Measurements from ENCODE around the gene TAF1C. TPM values are rescaled to one million over a fixed set of nuclear protein-coding genes. Genes with fewer than 3 reads are reported as not detected.
"Not testable (repeated sequence)": the region's sequence is repeated elsewhere in the genome, so short reads cannot be mapped to it uniquely, and the experiment has no call there.

Gene TAF1C
- total RNA-seq, 6 experiments from 2014 or later, result 11.0 to 28.3 (median 19.3) TPM

- H3K9me3 ChIP-seq, result no peaks in the 10 kb centered on the region
- WGBS (ENCODE audit: insufficient coverage, low coverage, low lambda C conversion rate, missing lambda C conversion rate), result 83% methylated on average over 11 of the region's 18 CpGs
- no peak overlapping the region for H3K4me3 ChIP-seq
- no peaks in the 10 kb centered on the region for H3K27me3 ChIP-seq
- no peak for DNase-seq
- H3K4me1 ChIP-seq, result no peaks in the 10 kb centered on the region
- no peak overlapping the region for H3K27ac ChIP-seq
- H3K36me3 ChIP-seq, result no peaks in the 10 kb centered on the region
- TF ChIP-seq CTCF (IDR thresholded peaks at IDR 0.05), result no peak
- no peak for TF ChIP-seq POLR2A (IDR thresholded peaks at IDR 0.05)
- peak in 1 of 4 donors; percentile 40 for ATAC-seq
- intact Hi-C loops (cut with DNase I), result no loop called here
Measured at GRCh38 chr16:84205976-84206691, 19.3 kb upstream of the TAF1C start.

GRCh38 chr16:84205123-84205522, 18.3 kb upstream of the TAF1C start:
- 88% methylated on average over 4 of the region's 6 CpGs for WGBS (ENCODE audit: insufficient coverage, low coverage, low lambda C conversion rate, missing lambda C conversion rate)
- H3K36me3 ChIP-seq; DNase-seq; H3K4me1 ChIP-seq; ATAC-seq; intact Hi-C loops (cut with DNase I); H3K9me3 ChIP-seq; H3K27me3 ChIP-seq; H3K4me3 ChIP-seq; H3K27ac ChIP-seq: not testable (repeated sequence)

GRCh38 chr16:84204551-84204950, 17.7 kb upstream of the TAF1C start:
- H3K9me3 ChIP-seq; DNase-seq; H3K36me3 ChIP-seq; H3K27me3 ChIP-seq; intact Hi-C loops (cut with DNase I); H3K4me3 ChIP-seq; H3K27ac ChIP-seq; ATAC-seq; H3K4me1 ChIP-seq: not testable (repeated sequence)
- 100% methylated on average over 1 of the region's 26 CpGs for WGBS (ENCODE audit: insufficient coverage, low coverage, low lambda C conversion rate, missing lambda C conversion rate)

GRCh38 chr16:84199861-84200260, 13.0 kb upstream of the TAF1C start:
- peak; percentile 23 to 76 (median 69) for ATAC-seq
- H3K27ac ChIP-seq, result no peak overlapping the region
- 44% methylated on average over 5 of the region's 10 CpGs for WGBS (ENCODE audit: insufficient coverage, low coverage, low lambda C conversion rate, missing lambda C conversion rate)
- no peaks in the 10 kb centered on the region for H3K9me3 ChIP-seq
- H3K4me1 ChIP-seq, result no peaks in the 10 kb centered on the region
- no peaks in the 10 kb centered on the region for H3K27me3 ChIP-seq
- no peak overlapping the region for H3K4me3 ChIP-seq
- TF ChIP-seq CTCF (IDR thresholded peaks at IDR 0.05) (no peak), POLR2A (IDR thresholded peaks at IDR 0.05) (no peak)
- intact Hi-C loops (cut with DNase I), result no loop called here
- H3K36me3 ChIP-seq, result no peaks in the 10 kb centered on the region
- DNase-seq, result no peak

GRCh38 chr16:84199097-84199496, 12.2 kb upstream of the TAF1C start:
- no peaks in the 10 kb centered on the region for H3K4me1 ChIP-seq
- TF ChIP-seq CTCF (IDR thresholded peaks at IDR 0.05) (no peak), POLR2A (IDR thresholded peaks at IDR 0.05) (no peak)
- H3K9me3 ChIP-seq, result no peaks in the 10 kb centered on the region
- no peaks in the 10 kb centered on the region for H3K27me3 ChIP-seq
- no peak overlapping the region for H3K4me3 ChIP-seq
- DNase-seq, result no peak
- H3K36me3 ChIP-seq, result no peaks in the 10 kb centered on the region
- ATAC-seq, result no peak
- WGBS (ENCODE audit: insufficient coverage, low coverage, low lambda C conversion rate, missing lambda C conversion rate), result 40% methylated on average over 8 of the region's 13 CpGs
- intact Hi-C loops (cut with DNase I), result no loop called here
- no peak overlapping the region for H3K27ac ChIP-seq
